GM19463 (cell line): ENCODE results near the gene GDF11.
A peak's percentile ranks its signal among the peaks of the same experiment; 100 is the strongest.
"Not testable (repeated sequence)": the region's sequence is repeated elsewhere in the genome, so short reads cannot be mapped to it uniquely, and the experiment has no call there.

ENCODE experiments used
- ATAC-seq: cut with Tn5 transposase; IDR thresholded peaks from one replicate; pipeline ENCODE4 v1.9.1; 2021; ENCODE audit warnings: mild to moderate bottlenecking, moderate library complexity; ENCODE audit not compliant: unreplicated experiment

Gene GDF11

GRCh38 chr12:55738123-55739024, 4.5 kb upstream of the GDF11 start:
- ATAC-seq, result peak; percentile 80

- ATAC-seq, result no peak
Measured at GRCh38 chr12:55739025-55739378, 3.9 kb upstream of the GDF11 start.

DNA sequence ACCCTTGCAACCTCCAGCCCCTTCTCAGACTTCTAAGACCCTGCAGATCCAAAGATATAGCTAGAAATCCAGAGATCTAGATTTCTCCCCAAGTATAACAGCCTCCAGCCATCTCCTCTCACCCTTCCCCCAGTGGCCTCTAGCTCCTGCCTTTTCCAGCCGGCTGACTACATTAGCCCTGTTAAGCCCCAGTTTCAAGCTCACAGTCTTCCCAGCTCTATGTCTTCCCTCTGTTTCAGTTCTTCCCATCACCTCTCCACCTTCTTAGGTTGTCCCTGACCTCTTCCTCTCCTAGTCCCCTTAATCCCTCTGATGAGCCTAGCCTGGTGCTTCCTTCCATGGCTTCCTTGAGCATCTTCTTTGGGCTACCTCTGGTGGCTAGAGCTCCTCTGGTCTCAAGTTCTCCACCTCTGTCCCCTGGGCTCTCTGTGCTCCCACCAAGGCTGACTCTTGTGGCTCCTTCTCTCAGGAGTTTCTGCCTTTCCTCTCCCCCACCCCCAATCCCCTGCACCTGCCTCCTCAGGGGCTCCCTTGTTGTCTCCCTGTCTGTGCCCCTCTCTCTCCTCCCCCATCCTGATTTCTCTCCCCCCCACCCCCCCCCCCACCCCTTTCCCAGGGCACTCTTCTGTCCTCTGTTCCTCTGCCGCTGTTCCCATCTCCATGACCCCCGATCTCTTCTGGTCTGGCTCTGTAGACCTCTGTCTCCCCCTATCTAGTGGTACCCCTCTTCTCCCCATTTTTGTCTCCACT, 816 bp upstream of the GDF11 start:
- no peak for ATAC-seq

- peak; percentile 40 for ATAC-seq
Measured at GRCh38 chr12:55743406-55744339, 751 bp downstream of the GDF11 start.

- no peak for ATAC-seq
Measured at GRCh38 chr12:55744340-55745030, 1.6 kb downstream of the GDF11 start.

DNA sequence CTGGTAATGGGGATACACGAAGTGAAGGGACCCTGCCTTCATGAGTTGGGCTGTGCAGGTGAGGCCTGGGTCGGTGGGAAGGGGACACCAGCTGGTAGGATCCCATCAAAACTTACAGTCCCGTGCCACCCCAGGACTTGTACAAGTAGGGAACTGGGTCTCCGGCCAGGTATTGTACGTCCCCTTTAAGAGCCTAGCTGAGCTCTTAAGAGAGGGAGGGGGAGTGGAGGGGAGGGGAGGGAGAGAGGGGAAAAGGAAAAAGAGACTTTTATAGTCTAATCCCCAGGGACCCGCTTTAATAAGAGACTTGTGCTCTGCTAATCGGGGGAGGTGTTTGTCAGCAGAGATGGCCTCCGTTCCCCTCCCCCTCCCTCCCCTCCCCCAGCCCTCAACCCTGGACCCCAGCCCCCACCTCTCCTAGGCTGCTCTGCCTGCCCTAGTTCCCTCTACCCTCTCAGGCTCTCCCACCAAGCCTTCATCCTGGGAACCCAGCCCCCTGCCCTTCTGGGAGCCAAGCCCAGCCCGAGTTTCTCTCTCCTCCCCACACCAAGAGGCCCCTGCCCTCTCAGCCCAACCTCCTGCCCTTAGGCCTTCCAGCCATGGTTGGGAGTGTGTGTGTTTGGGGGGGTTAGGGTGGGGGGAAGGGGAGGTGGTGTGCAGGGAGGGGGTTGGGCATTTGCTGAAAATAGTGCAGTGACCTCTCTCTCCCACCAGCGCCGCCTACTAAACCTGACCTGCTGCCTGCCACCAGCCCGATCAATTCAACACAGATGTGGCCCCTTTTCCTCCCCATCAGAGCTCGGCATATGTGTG, 2.6 kb downstream of the GDF11 start:
- no peak for ATAC-seq

GRCh38 chr12:55746174-55746912, 3.4 kb downstream of the GDF11 start:
- no peak for ATAC-seq

- ATAC-seq, result no peak
Measured at GRCh38 chr12:55746913-55747231, 4.0 kb downstream of the GDF11 start.

DNA sequence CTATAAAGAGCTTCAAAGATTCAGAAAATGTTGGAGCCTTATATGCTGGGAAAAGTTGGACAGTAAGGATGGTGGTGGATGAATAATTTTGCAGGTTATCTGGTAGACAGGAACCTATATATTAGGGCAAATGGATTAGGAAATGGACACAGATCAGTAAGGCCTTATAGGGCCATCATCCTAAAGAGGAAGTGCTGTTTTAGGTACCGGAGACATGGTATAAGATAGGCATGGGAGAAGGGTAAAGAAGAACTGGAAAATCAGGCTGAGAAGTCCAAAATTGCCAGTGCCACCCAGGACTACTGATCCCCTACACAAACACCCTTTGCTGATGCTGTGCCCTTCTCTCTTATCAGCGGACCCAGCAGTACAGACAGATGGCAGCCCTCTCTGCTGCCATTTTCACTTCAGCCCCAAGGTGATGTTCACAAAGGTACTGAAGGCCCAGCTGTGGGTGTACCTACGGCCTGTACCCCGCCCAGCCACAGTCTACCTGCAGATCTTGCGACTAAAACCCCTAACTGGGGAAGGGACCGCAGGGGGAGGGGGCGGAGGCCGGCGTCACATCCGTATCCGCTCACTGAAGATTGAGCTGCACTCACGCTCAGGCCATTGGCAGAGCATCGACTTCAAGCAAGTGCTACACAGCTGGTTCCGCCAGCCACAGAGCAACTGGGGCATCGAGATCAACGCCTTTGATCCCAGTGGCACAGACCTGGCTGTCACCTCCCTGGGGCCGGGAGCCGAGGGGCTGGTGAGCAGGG, 5.5 kb downstream of the GDF11 start:
- ATAC-seq, result no peak

- ATAC-seq, result no peak
Measured at GRCh38 chr12:55755246-55755645, 12.3 kb downstream of the GDF11 start.

- no peak for ATAC-seq
Measured at GRCh38 chr12:55757701-55758100, 14.8 kb downstream of the GDF11 start.

DNA sequence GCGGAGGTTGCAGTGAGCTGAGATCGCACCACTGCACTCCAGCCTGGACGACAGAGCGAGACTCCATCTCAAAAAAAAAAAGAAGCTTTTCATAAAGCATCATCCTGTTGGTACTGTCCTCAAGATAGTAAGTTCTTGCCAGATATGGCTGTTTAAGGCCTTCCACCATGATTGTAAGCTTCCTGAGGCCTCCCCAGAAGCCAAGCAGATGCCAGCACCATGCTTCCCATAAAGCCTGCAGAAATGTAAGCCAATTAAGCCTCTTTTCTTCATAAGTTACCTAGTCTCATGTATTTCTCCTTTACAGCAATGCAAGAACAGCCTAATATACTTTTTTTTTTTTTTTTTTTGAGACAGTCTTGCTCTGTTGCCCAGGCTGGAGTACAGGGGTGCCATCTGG, 15.7 kb downstream of the GDF11 start:
- not testable (repeated sequence) for ATAC-seq

DNA sequence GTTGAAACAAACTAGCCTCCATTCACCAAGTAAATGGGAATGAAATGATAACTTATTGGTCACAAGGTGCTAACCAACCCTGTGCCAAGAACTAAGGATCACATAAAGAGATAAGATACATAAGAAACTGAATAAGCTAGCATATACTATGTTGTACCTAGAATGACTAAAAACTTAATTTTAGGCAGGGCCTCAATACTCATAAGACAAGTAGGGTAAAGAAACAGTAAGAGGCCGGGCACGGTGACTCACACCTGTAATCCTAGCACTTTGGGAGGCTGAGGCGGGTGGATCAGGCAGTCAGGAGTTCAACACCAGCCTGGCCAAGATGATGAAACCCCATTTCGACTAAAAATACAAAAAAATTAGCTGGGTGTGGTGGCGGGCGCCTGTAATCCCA, 17.7 kb downstream of the GDF11 start:
- ATAC-seq, result no peak

- ATAC-seq, result no peak
Measured at GRCh38 chr12:55762646-55763045, 19.7 kb downstream of the GDF11 start.

GRCh38 chr12:55765736-55766290, 22.9 kb downstream of the GDF11 start:
- no peak for ATAC-seq

DNA sequence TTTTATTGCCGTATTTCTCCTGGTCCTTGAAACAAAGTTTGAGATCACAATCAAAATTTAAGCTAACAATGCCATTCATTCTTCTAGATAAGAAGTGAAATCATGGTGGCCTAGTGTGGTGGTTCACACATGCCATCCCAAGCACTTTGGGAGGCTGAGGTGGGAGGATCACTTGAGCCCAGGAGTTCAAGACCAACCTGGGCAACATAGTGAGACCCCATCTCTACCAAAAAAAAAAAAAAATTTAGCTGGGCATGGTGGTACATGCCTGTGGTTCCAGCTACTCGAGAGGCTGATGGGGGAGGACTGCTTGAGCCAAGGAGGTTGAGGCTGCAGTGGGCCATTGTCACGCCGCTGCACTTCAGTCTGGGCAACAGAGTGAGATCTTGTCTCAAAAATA, 24.2 kb downstream of the GDF11 start:
- no peak for ATAC-seq

GRCh38 chr12:55771736-55772135, 28.8 kb downstream of the GDF11 start:
- ATAC-seq, result no peak

GRCh38 chr12:55777856-55778255, 34.9 kb downstream of the GDF11 start:
- ATAC-seq, result no peak
